ENCODE measurements around the gene ANKRD40.
"Not testable (repeated sequence)": the region's sequence is repeated elsewhere in the genome, so short reads cannot be mapped to it uniquely, and the experiment has no call there.

ANKRD40 gene

DNA sequence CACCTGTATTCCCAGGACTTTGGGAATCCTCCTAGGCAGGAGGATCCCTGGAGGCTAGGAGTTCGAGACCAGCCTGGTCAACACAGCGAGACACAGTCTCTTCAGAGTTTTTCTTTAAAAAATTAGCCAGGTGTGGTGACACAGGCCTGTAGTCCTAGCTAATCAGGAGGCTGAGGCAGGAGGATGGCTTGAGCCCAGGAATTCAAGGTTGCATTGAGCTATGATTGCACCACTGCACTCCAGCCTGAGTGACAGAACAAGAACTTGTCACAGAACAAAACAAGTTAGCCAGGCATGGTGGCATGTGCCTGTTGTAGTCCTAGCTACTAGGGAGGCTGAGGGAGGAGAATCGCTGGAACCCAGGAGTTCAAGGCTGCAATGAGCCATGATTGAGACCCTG is 24.8 kb downstream of the ANKRD40 start:
- peaks cover 24% of the 10 kb centered on the region for H3K27me3 ChIP-seq (ENCODE audit: control insufficient read depth, low read length)
- H3K9me3 ChIP-seq (ENCODE audit: control insufficient read depth, insufficient read depth, low read length) = no peaks in the 10 kb centered on the region
- no peaks in the 10 kb centered on the region for H4K20me1 ChIP-seq (ENCODE audit: control insufficient read depth, insufficient read depth, low read depth, low read length)
- H3K4me2 ChIP-seq (ENCODE audit: low read length) = no peak overlapping the region
- H3K4me1 ChIP-seq (ENCODE audit: control insufficient read depth, low read length) = no peaks in the 10 kb centered on the region
- H3K4me3 ChIP-seq (ENCODE audit: low read length) = no peak overlapping the region
- TF ChIP-seq, protein P1, sequence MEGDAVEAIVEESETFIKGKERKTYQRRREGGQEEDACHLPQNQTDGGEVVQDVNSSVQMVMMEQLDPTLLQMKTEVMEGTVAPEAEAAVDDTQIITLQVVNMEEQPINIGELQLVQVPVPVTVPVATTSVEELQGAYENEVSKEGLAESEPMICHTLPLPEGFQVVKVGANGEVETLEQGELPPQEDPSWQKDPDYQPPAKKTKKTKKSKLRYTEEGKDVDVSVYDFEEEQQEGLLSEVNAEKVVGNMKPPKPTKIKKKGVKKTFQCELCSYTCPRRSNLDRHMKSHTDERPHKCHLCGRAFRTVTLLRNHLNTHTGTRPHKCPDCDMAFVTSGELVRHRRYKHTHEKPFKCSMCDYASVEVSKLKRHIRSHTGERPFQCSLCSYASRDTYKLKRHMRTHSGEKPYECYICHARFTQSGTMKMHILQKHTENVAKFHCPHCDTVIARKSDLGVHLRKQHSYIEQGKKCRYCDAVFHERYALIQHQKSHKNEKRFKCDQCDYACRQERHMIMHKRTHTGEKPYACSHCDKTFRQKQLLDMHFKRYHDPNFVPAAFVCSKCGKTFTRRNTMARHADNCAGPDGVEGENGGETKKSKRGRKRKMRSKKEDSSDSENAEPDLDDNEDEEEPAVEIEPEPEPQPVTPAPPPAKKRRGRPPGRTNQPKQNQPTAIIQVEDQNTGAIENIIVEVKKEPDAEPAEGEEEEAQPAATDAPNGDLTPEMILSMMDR (IDR thresholded peaks at IDR 0.05; ENCODE audit: low read depth, low read length, poor library complexity, severe bottlenecking) = no peak
- no peak for TF ChIP-seq EZH2phosphoT487 (IDR thresholded peaks at IDR 0.05; ENCODE audit: borderline replicate concordance, low read length)
- H3K9me2 ChIP-seq (replicated peaks; ENCODE audit: control insufficient read depth, low read length) = no peaks in the 10 kb centered on the region
- no peaks in the 10 kb centered on the region for H3K79me2 ChIP-seq (ENCODE audit: control insufficient read depth, low read length)
- no peaks in the 10 kb centered on the region for H3F3A ChIP-seq (ENCODE audit: control insufficient read depth, insufficient read depth)
- no peaks in the 10 kb centered on the region for H3K36me3 ChIP-seq (ENCODE audit: control insufficient read depth, low read length)
- no peak overlapping the region for H3K27ac ChIP-seq (ENCODE audit: low read depth, low read length)

DNA sequence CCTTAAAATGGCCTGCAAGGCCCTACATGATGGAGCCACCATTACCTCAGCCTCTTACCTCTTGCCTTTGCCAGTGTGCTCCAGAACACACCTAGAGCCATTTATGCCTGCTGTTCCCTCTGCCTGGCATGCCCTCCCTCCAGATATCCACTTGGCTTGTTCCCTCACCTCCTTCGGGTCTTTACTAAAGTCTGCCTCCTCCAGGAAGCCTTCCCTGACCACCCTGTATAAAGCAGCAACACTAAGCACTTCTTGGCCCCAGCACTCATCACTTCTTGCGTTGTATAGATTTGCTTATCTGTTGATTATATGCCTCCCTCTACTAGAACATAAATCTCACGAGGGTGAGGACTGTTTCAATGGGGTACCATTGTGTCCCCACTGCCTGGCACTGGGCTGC is 25.3 kb downstream of the ANKRD40 start:
- Histone ChIP-seq H4K20me1 (ENCODE audit: control insufficient read depth, insufficient read depth, low read depth, low read length) (no peaks in the 10 kb centered on the region), H3F3A (ENCODE audit: control insufficient read depth, insufficient read depth) (no peaks in the 10 kb centered on the region), H3K4me3 (ENCODE audit: low read length) (no peak overlapping the region), H3K9me2 (replicated peaks; ENCODE audit: control insufficient read depth, low read length) (no peaks in the 10 kb centered on the region), H3K4me2 (ENCODE audit: low read length) (no peak overlapping the region), H3K79me2 (ENCODE audit: control insufficient read depth, low read length) (no peaks in the 10 kb centered on the region), H3K9me3 (ENCODE audit: control insufficient read depth, insufficient read depth, low read length) (no peaks in the 10 kb centered on the region), H3K36me3 (ENCODE audit: control insufficient read depth, low read length) (no peaks in the 10 kb centered on the region), H3K4me1 (ENCODE audit: control insufficient read depth, low read length) (no peaks in the 10 kb centered on the region), H3K27ac (ENCODE audit: low read depth, low read length) (no peak overlapping the region), H3K27me3 (ENCODE audit: control insufficient read depth, low read length) (peaks cover 24% of the 10 kb centered on the region)
- TF ChIP-seq EZH2phosphoT487 (IDR thresholded peaks at IDR 0.05; ENCODE audit: borderline replicate concordance, low read length) = no peak
- TF ChIP-seq, protein P1 (IDR thresholded peaks at IDR 0.05; ENCODE audit: low read depth, low read length, poor library complexity, severe bottlenecking) = no peak

DNA sequence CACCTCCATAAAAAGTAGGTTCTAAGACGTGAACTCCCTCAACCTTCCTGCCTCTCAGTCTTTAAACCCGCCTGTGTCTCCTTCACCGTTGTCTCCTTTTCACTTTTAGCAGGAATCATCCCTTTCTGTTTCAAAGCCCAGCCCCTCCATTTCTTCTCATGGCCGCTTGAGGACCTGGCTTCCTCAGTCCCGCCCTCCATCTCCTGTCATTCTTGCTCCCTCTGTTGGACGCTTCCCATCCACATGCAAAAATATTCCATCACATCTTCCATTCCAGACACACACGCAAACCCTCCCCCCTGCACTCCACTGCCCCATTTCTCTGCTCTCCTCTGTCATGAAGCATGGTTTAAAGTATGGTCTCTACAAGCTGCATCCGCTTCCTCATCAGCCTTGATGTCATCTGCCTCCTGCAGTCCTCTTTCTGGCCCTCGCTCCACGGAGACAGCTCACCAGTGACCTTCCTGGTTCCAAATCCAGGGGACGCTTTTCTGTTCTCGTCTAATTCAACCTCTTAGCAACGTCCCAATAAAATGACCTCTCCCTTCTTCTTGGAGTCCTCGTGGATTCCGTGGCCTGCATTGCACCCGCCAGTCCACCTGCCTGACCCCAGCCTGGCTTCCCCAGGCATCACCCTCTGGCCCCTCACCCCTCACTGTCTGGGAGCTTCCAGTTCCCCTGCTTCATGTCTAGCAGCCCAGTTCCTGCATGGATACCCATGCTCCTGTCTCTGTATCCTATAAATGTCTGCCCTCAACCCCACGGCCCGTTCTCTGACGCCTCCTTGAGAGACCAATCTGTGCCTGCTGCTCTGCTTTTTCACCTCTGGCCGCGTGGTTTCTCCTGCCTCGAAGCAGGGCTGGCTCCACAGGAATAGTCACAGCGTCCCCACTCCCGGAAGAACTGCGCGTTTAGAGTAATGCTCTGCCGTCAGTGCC is 26.2 kb downstream of the ANKRD40 start:
- Histone ChIP-seq H3K27ac (ENCODE audit: low read depth, low read length) (no peak overlapping the region), H3K4me2 (ENCODE audit: low read length) (no peak overlapping the region), H3K9me3 (ENCODE audit: control insufficient read depth, insufficient read depth, low read length) (no peaks in the 10 kb centered on the region), H3K79me2 (ENCODE audit: control insufficient read depth, low read length) (no peaks in the 10 kb centered on the region), H3F3A (ENCODE audit: control insufficient read depth, insufficient read depth) (no peaks in the 10 kb centered on the region), H4K20me1 (ENCODE audit: control insufficient read depth, insufficient read depth, low read depth, low read length) (no peaks in the 10 kb centered on the region), H3K4me3 (ENCODE audit: low read length) (no peak overlapping the region), H3K4me1 (ENCODE audit: control insufficient read depth, low read length) (no peaks in the 10 kb centered on the region), H3K9me2 (replicated peaks; ENCODE audit: control insufficient read depth, low read length) (no peaks in the 10 kb centered on the region), H3K36me3 (ENCODE audit: control insufficient read depth, low read length) (no peaks in the 10 kb centered on the region), H3K27me3 (ENCODE audit: control insufficient read depth, low read length) (peaks cover 24% of the 10 kb centered on the region)
- TF ChIP-seq EZH2phosphoT487 (IDR thresholded peaks at IDR 0.05; ENCODE audit: borderline replicate concordance, low read length) = no peak
- TF ChIP-seq, protein P1 (IDR thresholded peaks at IDR 0.05; ENCODE audit: low read depth, low read length, poor library complexity, severe bottlenecking) = peak; percentile 54

DNA sequence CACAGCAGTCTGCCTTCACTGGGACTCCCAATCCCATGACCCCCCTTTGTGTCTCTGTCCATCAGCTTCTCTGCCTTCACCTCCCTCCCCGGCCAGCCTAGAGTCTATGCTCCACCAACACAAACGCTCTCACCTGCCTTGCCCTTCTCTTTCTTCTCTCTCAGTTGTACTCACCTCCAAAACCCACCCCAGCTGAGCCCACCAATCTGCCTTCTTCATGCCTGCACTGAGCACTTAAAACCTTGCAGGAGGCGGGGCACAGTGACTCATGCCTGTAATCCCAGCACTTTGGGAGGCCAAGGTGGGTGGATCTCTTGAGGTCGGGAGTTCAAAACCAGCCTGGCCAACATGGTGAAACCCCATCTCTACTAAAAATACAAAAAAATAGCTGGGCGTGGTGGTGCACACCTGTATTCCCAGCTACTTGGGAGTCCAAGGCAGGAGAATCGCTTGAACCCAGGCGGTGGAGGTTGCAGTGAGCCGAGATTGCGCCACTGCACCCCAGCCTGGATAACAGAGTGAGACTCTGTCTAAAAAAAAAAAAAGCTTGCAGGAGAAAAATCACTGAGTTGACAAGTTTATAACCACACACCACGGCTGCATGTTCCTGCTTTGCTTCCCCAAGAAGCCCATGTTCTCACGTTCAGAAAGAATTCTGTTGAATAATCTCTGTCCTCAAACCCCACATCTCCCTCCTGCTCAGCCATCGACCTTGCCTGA is 27.0 kb downstream of the ANKRD40 start:
- not testable (repeated sequence) for H3K36me3 ChIP-seq (ENCODE audit: control insufficient read depth, low read length); H4K20me1 ChIP-seq (ENCODE audit: control insufficient read depth, insufficient read depth, low read depth, low read length); H3K4me3 ChIP-seq (ENCODE audit: low read length); H3K9me2 ChIP-seq (replicated peaks; ENCODE audit: control insufficient read depth, low read length); H3K4me1 ChIP-seq (ENCODE audit: control insufficient read depth, low read length); H3K79me2 ChIP-seq (ENCODE audit: control insufficient read depth, low read length); H3K4me2 ChIP-seq (ENCODE audit: low read length); H3K27ac ChIP-seq (ENCODE audit: low read depth, low read length); H3K9me3 ChIP-seq (ENCODE audit: control insufficient read depth, insufficient read depth, low read length); H3F3A ChIP-seq (ENCODE audit: control insufficient read depth, insufficient read depth)
- H3K27me3 ChIP-seq (ENCODE audit: control insufficient read depth, low read length) = peaks cover 24% of the 10 kb centered on the region

All from DOHH2 (cell line).